Adrenal gland (tissue), 12 donors: Measurements from ENCODE around the gene CELF2. TPM values are rescaled to one million over a fixed set of nuclear protein-coding genes. Genes with fewer than 3 reads are reported as not detected.
A peak's percentile ranks its signal among the peaks of the same experiment; 100 is the strongest.

Experiments used
- DNase-seq, 7 donors: peaks; one replicate each; pipeline ENCODE4 v3.0.0-alpha.2; 2019 to 2020
- H3K27ac ChIP-seq, 5 donors: fragments of 200-600 bp; sonication (generic) in 4 of 5; 1 replicate in 3 of 5; 2 replicates in 2 of 5; pipeline versions ENCODE4 v1.5.1 to v1.8.0; 2016 to 2020; ENCODE audit warnings: mild to moderate bottlenecking in 1 of 5
- H3K27me3 ChIP-seq: fragments of 200-600 bp; 2 replicates; pipeline ENCODE4 v1.8.0; 2021
- H3K36me3 ChIP-seq, 2 donors: fragments of 200-600 bp; replicated peaks in 1 of 2; 1 replicate in 1 of 2; 2 replicates in 1 of 2; pipeline versions ENCODE4 v1.5.1 to v1.8.0; 2018 to 2022
- H3K4me1 ChIP-seq, 2 donors: fragments of 200-600 bp; replicated peaks in 1 of 2; 1 replicate in 1 of 2; 2 replicates in 1 of 2; pipeline versions ENCODE4 v1.5.1 to v1.8.0; 2018 to 2021
- H3K4me3 ChIP-seq, 4 donors: fragments of 200-600 bp; sonication (generic) in 3 of 4; one replicate each; pipeline ENCODE4 v1.5.1; 2016 to 2018
- H3K9me3 ChIP-seq, 3 donors: fragments of 200-600 bp; sonication (generic) in 1 of 3; replicated peaks in 1 of 3; 1 replicate in 2 of 3; 2 replicates in 1 of 3; pipeline versions ENCODE4 v1.5.1 to v1.8.0; 2016 to 2021
- CTCF ChIP-seq, 6 experiments: fragments of 450-650 bp in 4 of 6; fragments of 200-600 bp in 2 of 6; sonication (generic) in 1 of 6; IDR thresholded peaks; 1 replicate in 5 of 6; 2 replicates in 1 of 6; pipeline versions ENCODE4 v1.5.1 to v1.8.0; 2016 to 2021; ENCODE audit warnings: antibody characterized with exemption in 6 of 6, mild to moderate bottlenecking in 2 of 6, moderate library complexity in 1 of 6
- POLR2A ChIP-seq, 2 donors: fragments of 450-650 bp; IDR thresholded peaks; one replicate each; pipeline ENCODE4 v1.6.1; 2017; ENCODE audit warnings: antibody characterized with exemption in 2 of 2, mild to moderate bottlenecking in 2 of 2, moderate library complexity in 1 of 2
- WGBS, 4 donors: extraction: QIAGEN DNeasy Blood & Tissue Kit in 2 of 4; methylation state at CpG; one replicate each; pipeline versions ENCODE4 v1.1.5 to v1.1.7; 2013 to 2017; 5-methylcytosine and 5-hydroxymethylcytosine counted together
- intact Hi-C, 2 donors: fragments of 100-400 bp; cut with DNase I; formaldehyde crosslinking; loops; one replicate each; pipeline versions ENCODE4 v1.14.1 to v1.15.0; 2022 to 2023
- polyA plus RNA-seq, 3 donors: library from polyadenylated mRNA; stranded (reverse); fragments of 200-250 nt in 2 of 3; fragments of 350-450 nt in 1 of 3; fragmentation: Illumina TruSeq in 1 of 3; extraction: RNeasy Lipid Tissue Mini Kit (QIAGEN cat#74804) in 1 of 3; gene quantifications; one replicate each; pipeline ENCODE4 v1.2.3, GENCODE V29; 2013 to 2014
- total RNA-seq, 9 donors: library from RNA; depleted of rRNA in 4 of 9; stranded (reverse); fragments of >200 nt in 4 of 9; fragments of 120-200 nt in 1 of 9; fragmentation: NEBNext Ultra II Directional in 1 of 9; extraction: Animal tissue kit (Norgen Biotek cat#: 25700) in 1 of 9; gene quantifications; one replicate each; pipeline versions ENCODE4 v1.1.0 to v1.2.4, GENCODE V29; 2013 to 2023
- donor health status: healthy with polysubstance abuse.
- donor health status: Bipolar disorder and iron deficiency.
- donor health status: DM: yes; HTN: yes; CAD: no.
- donor health status: DM: no; HTN: no; CAD: no.
- donor health status: DM: no; HTN: no; CAD: no.
- donor health status: DM: yes; HTN: yes; CAD: no.

Gene CELF2
- total and polyA plus RNA-seq, 12 donors: 2.7 to 26.0 (median 10.3) TPM

GRCh38 chr10:11300026-11300425 is 282.4 kb downstream of the CELF2 start:
- DNase-seq: no peak
- TF ChIP-seq CTCF (IDR thresholded peaks at IDR 0.05) (no peak), POLR2A (IDR thresholded peaks at IDR 0.05) (no peak)
- 85 to 94% (median 88%) methylated on average over 8 of the region's 8 CpGs for WGBS, 4 donors
- H3K36me3 ChIP-seq: no peaks in the 10 kb centered on the region
- H3K4me3 ChIP-seq: no peak overlapping the region
- no peaks in the 10 kb centered on the region for H3K9me3 ChIP-seq
- intact Hi-C loops: no loop called here
- H3K27me3 ChIP-seq: no peaks in the 10 kb centered on the region
- no peak overlapping the region for H3K27ac ChIP-seq
- no peaks in the 10 kb centered on the region for H3K4me1 ChIP-seq

- intact Hi-C loops: no loop called here
- TF ChIP-seq POLR2A (IDR thresholded peaks at IDR 0.05): no peak
- no peak for TF ChIP-seq CTCF (IDR thresholded peaks at IDR 0.05)
- Histone ChIP-seq H3K4me1 (no peaks in the 10 kb centered on the region), H3K27ac (no peak overlapping the region), H3K27me3 (no peaks in the 10 kb centered on the region), H3K36me3 (no peaks in the 10 kb centered on the region), H3K9me3 (no peaks in the 10 kb centered on the region), H3K4me3 (no peak overlapping the region)
- WGBS, 4 donors: 82 to 86% (median 85%) methylated on average over 14 of the region's 14 CpGs
- no peak for DNase-seq
Observed at GRCh38 chr10:11300563-11300962, 282.9 kb downstream of the CELF2 start.

GRCh38 chr10:11301571-11302111 is 284.0 kb downstream of the CELF2 start:
- intact Hi-C loops: no loop called here
- no peaks in the 10 kb centered on the region for H3K9me3 ChIP-seq
- no peak overlapping the region for H3K4me3 ChIP-seq
- DNase-seq: peak in 1 of 7 donors; percentile 38
- TF ChIP-seq POLR2A (IDR thresholded peaks at IDR 0.05) (no peak), CTCF (IDR thresholded peaks at IDR 0.05) (no peak)
- no peaks in the 10 kb centered on the region for H3K4me1 ChIP-seq
- WGBS, 4 donors: 86 to 92% (median 87%) methylated on average over 15 to 22 of the region's 22 CpGs
- no peaks in the 10 kb centered on the region for H3K36me3 ChIP-seq
- no peaks in the 10 kb centered on the region for H3K27me3 ChIP-seq
- no peak overlapping the region for H3K27ac ChIP-seq

- intact Hi-C loops: no loop called here
- WGBS, 4 donors: 91 to 93% (median 92%) methylated on average over 6 to 14 of the region's 14 CpGs
- Histone ChIP-seq H3K9me3 (no peaks in the 10 kb centered on the region), H3K27me3 (no peaks in the 10 kb centered on the region), H3K4me3 (no peak overlapping the region), H3K36me3 (no peaks in the 10 kb centered on the region), H3K4me1 (no peaks in the 10 kb centered on the region), H3K27ac (no peak overlapping the region)
- TF ChIP-seq POLR2A (IDR thresholded peaks at IDR 0.05) (no peak), CTCF (IDR thresholded peaks at IDR 0.05) (no peak)
- peak in 1 of 7 donors; percentile 31 for DNase-seq
Observed at GRCh38 chr10:11302181-11302580, 284.5 kb downstream of the CELF2 start.
